GM12801 (cell line): ENCODE data around the gene AGTRAP.

Experiments used
- CTCF ChIP-seq: IDR thresholded peaks from one replicate; pipeline ENCODE4 v1.5.1; 2011; ENCODE audit warnings: control low read depth; ENCODE audit not compliant: insufficient read length; ENCODE audit errors: extremely low read depth

AGTRAP gene

DNA sequence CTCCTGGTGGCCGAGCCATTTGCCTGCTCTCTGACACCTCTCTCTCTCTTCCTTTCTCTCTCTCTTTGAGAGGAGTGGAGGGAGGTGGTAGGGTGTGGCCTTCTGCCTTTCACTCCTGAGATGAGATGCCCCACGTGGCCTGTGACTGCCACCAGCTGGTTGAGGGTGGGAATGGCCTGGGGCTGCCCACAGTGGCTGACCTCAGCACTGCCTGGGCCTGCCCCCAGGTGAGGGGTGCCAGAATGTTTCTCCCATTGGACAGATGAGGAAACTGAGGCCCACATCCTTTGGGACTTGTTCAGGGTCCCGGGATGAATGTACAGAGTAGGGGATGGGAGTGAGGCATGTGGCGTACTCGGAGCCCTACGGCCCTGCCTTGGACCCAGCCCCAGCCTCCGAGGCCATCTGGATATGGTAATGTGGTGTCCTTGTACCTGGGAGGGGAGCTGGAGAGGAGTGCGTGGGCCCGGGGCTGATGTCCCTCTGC is 13.3 kb downstream of the AGTRAP start:
- no peak for TF ChIP-seq CTCF

GRCh38 chr1:11749996-11750395 is 14.1 kb downstream of the AGTRAP start:
- no peak for TF ChIP-seq CTCF

DNA sequence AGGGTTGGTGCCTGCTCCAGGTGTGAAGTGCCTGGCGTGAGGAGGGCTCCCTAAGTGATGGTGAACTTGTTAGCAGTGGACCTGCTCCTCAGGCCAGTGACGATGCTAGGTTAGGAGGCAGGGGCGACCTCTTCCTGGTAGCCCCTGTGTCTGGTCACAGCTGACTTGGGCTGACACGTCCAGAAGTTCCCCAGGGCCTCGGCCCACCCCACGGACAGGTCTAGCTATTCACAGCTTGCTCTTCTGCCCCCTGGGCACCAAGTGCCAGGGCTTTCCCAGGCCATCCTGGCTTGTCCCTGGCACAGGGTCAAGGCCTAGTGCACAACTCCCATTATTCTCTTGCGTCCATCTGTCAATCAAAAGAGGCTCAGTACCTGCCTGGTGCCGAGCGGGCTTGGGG is 15.2 kb downstream of the AGTRAP start:
- TF ChIP-seq CTCF = no peak

DNA sequence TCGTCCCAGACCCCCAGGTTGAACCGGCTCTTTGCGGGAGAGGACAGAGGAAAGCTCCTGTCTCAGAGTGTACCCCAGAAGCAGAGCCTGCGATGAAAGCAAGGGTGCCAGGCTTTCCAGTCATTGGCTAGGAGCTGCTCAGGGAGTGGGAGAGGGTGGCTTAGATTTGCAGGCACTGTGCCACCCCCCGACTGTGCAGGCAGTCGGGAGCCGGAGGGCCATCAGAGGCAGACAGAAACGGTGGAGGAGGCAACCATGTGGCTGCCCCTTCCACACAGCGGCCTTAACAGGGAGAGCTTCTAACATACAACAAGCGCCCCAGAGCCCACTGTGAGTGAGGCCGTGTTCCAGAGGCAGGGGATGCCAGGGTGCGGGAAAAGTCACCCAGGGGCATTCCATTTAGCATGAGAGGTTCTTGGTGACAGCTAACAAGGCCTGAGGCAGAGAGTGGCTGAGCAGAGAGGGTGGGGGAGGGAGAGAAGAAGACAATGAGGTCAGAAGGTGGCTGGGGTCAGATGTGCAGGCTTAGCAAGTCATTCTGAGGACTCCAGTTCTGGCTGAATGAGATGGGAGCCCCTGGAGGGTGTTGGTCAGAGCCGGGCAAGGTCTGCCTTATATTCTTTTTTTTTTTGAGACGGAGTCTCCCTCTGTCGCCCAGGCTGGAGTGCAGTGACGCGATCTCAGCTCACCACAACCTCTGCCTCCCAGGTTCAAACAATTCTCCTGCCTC is 16.6 kb downstream of the AGTRAP start:
- no peak for TF ChIP-seq CTCF

DNA sequence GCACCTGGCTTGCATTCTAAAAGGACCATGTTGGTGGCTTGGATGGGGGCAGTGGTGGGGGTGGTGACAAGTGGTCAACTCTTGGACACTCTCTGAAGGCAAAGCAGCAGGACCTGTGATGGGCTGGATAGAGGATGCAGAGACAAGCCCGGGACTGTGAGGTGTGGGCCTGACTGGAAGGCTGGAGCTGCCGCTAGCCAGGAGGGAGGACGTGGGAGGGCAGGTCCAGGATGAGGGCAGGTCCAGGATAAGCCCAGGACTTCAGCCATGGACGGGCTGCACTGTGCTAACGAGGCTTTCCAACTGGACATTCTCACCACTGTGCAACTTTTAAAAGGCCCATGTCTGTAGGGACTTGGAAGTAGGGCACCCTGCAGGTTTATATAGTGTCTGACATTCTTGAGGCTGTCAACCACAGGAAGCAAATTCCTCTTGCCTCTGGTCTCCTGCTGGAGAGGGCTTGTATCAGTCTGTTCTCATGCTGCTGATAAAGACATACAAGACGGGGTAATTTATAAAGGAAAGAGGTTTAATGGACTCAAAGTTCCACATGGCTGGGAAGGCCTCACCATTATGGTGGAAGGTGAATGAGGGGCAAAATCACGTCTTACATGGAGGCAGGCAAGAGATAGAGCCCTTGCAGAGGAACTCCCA is 17.7 kb downstream of the AGTRAP start:
- TF ChIP-seq CTCF = no peak

GRCh38 chr1:11757047-11757446 is 21.1 kb downstream of the AGTRAP start:
- TF ChIP-seq CTCF = no peak

- no peak for TF ChIP-seq CTCF
Observed at GRCh38 chr1:11759791-11760190, 23.9 kb downstream of the AGTRAP start.
